Measurements from ENCODE around the gene WASL.

The WASL gene

GRCh38 chr7:123687161-123687560, 61.6 kb downstream of the WASL start:
- no peak for DNase-seq

DNA sequence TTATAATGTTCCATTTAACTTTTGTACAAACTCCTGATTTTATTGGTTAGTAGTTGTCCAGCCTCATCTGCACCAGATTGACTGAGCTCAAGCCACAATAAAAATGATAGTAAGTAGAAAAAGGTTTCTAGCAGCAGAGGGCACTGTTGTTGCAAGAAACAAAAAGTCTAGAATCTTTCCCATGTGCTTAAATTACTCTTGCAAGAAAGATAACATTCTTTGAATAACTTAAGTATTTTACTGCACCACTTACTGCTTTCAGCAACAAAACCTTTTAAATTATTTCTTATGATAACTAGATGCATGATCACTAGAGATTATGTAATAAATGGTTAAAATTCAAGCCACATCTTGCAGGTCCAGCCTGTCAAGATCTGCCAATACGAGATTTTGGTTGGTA, 66.1 kb downstream of the WASL start:
- peak; percentile 53 for DNase-seq

GRCh38 chr7:123681561-123681960, 67.2 kb downstream of the WASL start:
- no peak for DNase-seq

DNA sequence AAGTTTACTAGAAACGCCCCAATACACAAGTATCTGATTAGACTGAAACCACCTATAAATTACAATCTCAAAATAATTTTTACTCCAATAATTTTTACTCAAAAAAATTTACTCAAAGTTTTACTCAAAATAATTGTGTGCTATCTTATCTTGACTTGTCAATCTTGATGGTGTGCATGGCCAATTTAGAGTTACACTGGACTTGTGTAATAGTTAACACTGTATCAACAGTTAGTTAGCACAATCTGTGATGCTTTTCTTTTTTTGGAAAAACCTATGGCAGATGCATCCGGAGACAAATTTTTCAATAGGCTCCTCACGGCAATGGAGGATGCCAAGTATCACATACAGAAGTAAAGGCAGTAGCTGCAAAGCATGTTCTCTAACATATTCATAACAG, 68.2 kb downstream of the WASL start:
- no peak for DNase-seq

DNA sequence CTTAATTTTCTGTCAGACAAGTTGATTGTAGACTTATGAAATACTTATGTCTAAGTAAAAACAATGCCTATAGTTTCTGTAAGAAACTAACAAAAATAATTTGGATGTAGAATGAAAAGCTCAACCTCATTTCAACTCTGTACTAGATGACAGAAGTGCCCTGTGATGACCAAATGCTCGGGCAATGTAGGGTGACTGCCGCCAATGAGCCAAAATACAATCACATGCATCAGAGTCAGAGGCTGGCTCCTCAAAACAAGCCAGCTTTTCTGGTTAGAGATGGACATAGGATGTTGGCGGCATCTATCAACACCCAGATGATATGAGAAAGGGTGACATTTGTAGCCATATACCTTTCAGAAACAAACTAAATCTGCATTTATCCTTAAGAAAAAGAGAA, 69.2 kb downstream of the WASL start:
- DNase-seq = no peak

- no peak for DNase-seq
Measured at GRCh38 chr7:123677061-123677715, 71.6 kb downstream of the WASL start.

DNA sequence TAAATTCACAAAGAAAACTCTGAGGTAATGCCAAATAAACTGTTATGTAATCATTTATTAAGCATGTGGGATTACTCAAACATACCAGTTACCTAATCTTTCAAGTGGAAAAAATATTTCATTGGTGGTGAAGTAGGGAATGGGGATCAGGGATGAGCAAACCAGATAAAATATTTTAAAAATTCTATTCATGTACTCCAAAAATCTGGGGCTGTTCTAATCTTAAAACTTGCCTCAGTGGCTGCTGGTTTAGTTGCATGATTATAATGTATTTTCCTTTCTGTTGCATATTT, 73.7 kb downstream of the WASL start:
- DNase-seq = no peak

DNA sequence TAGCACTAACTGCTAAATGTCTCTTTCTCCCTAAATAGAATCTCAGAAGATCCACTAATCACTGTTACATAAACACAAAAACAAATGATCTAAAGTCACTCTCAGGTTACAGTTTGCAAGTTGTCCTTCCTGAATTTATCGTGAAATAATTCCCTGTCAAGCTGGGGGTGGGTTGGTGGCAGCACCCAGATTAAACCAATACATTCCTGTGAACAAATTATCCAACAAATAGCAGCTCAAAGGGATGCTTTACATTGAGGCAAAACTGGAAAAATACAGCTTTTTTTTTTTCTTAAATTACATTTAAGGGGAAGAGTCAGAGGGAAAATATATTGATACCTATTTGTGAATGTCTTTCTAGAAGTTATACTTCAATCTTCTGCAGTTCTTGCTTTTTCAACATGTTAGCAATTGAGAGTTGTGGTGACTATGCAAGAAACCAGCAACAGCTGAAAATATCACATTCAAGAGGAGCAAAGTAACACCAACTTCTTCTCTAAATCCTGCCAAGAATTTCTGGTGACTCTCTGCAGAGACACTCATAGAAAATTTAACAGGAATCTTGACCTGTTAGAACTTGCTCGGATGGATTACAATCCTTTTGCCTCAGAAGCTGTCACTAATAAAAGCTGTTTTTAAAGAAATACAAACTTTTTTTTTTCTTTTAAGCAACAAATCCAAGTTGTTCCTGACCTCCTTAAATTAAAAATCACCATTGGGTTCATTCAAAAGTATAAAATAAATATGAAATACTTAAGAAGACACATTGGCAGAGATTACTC, 74.2 kb downstream of the WASL start:
- DNase-seq = no peak

DNA sequence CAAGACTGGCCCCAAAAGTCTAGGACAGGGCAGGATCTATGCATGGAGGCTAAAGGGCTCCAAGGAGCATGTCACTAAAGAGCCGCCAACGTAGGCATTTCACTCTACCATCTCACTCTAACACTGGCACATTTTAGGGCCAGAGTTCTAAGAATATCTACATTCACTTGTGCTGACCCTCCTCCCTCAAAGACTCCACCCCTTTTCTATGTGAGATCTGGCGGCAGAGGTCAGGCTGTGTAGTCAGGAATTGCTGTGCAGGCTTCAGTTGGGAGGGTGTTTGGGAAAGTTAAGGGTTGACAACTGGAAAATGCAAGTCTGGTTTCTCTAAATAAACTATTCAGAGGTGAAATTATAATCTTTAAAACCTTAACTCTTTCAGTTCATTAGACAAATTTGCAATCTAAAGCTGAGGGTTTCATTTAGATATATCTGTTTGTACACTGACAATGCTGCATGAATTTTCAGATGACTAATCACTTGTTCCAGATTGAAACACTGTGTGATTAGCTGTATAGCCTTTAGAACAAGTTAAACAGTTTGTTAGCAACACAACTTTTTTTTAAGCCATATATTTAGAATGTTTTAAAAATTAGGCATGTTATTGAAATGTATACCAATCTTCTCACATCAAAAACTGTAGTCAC, 74.9 kb downstream of the WASL start:
- DNase-seq = no peak

GRCh38 chr7:123673137-123673732, 75.6 kb downstream of the WASL start:
- no peak for DNase-seq

- no peak for DNase-seq
Measured at GRCh38 chr7:123669485-123669884, 79.3 kb downstream of the WASL start.

GRCh38 chr7:123666492-123666891, 82.3 kb downstream of the WASL start:
- no peak for DNase-seq

DNA sequence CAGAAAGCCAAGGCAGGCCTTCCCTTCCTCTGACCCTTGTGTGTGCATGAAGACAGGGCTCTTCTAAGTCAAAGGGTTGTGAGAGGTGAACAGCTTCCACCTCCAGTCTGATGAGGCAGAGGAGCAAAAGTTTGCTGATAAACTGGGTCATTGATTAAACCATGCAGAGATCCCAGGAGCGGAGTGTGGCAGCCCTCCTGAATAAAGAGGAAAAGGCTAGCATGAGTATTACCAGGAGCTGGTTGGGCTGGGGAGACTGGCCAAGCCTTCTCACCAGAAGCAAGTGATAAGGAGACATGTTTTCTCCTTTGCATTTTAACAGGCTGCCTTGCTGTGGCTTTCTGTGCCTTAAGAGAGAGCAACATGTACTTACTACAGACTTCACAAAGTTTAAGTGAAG, 82.9 kb downstream of the WASL start:
- DNase-seq = no peak

- DNase-seq = no peak
Measured at GRCh38 chr7:123665157-123665556, 83.6 kb downstream of the WASL start.

GRCh38 chr7:123663200-123663599, 85.6 kb downstream of the WASL start:
- no peak for DNase-seq

GRCh38 chr7:123662755-123663154, 86.0 kb downstream of the WASL start:
- DNase-seq = no peak

DNA sequence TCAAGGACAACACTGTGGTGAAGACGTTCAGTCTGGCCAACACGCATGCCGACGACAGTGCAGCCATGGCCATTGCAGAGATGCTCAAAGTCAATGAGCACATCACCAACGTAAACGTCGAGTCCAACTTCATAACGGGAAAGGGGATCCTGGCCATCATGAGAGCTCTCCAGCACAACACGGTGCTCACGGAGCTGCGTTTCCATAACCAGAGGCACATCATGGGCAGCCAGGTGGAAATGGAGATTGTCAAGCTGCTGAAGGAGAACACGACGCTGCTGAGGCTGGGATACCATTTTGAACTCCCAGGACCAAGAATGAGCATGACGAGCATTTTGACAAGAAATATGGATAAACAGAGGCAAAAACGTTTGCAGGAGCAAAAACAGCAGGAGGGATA, 86.5 kb downstream of the WASL start:
- no peak for DNase-seq

GRCh38 chr7:123661765-123662164, 87.0 kb downstream of the WASL start:
- no peak for DNase-seq

DNA sequence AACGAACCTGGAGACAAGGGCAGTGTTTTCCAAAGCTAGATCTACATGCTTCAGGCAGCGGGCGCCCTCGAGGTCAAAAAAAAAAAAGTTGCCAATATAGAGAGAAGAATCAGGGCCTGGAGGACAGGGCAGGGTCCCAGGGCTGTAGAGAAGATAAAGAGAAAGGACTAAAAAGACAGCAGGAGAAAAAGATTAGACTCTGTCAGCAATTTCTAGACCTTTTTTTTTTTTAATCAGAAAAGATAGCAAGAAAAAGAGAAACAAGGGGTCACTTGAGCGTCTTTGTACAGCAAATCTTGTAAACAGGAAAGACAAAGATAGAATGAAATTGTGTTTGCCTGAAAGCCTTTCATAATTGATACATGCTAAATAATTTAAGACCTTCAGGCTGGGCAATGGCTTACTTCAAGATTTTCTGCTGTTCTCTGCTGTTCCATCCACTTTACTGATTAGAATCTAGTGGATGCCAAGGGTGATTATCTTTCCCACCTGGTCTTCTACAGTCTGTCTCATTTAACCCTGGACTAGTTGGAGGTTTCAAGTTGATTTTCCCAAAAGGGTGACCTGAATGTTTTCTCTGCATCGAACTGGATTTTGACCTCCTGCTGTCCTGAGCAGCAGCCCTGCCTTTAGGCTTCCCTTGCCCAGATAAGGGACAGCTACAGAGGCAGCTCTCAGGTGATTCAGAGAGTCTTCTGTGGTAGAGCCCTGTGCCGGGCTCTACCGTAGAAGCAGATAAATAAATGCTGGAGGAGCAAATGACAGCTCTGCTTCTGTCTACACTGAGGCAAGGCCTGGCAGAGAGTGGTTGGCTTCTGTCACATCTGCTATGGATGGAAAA, 88.1 kb downstream of the WASL start:
- no peak for DNase-seq

GRCh38 chr7:123658023-123658422, 90.8 kb downstream of the WASL start:
- no peak for DNase-seq

DNA sequence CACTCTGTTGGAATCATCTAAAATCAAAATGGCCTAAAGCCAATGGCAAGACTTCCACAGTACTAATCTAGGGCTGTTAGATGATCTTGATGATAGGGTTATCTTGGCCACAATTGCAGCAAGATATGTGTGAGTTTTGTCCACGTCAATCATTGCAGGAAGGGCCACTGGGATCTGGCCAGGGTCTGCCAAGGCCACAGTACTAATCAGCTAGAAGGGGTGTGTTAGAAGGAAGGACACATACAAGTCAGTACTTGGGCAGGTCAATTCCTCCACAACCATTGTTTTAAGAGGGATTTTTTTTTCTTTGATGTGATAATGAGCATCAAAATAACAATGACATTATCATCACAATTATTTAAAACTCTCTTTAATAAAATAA, 91.5 kb downstream of the WASL start:
- DNase-seq = no peak

GRCh38 chr7:123656544-123657303, 92.1 kb downstream of the WASL start:
- DNase-seq = no peak
